LNCAP (cell line): Measurements from ENCODE around the gene PTPRD.

Source experiments
- TF ChIP-seq, protein P1 (sequence below): fragments of 450-650 bp; IDR thresholded peaks from 2 replicates; pipeline ENCODE4 v1.5.1; 2017; ENCODE audit warnings: mild to moderate bottlenecking

PTPRD gene

GRCh38 chr9:8651070-8651845 lies 1961.5 kb downstream of the PTPRD start:
- TF ChIP-seq, protein P1, sequence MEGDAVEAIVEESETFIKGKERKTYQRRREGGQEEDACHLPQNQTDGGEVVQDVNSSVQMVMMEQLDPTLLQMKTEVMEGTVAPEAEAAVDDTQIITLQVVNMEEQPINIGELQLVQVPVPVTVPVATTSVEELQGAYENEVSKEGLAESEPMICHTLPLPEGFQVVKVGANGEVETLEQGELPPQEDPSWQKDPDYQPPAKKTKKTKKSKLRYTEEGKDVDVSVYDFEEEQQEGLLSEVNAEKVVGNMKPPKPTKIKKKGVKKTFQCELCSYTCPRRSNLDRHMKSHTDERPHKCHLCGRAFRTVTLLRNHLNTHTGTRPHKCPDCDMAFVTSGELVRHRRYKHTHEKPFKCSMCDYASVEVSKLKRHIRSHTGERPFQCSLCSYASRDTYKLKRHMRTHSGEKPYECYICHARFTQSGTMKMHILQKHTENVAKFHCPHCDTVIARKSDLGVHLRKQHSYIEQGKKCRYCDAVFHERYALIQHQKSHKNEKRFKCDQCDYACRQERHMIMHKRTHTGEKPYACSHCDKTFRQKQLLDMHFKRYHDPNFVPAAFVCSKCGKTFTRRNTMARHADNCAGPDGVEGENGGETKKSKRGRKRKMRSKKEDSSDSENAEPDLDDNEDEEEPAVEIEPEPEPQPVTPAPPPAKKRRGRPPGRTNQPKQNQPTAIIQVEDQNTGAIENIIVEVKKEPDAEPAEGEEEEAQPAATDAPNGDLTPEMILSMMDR = no peak

GRCh38 chr9:8649807-8650206 lies 1963.0 kb downstream of the PTPRD start:
- TF ChIP-seq, protein P1 = no peak

- TF ChIP-seq, protein P1 = no peak
These were observed 1963.6 kb downstream of the PTPRD start for GRCh38 chr9:8649160-8649559.

GRCh38 chr9:8648271-8648845 lies 1964.4 kb downstream of the PTPRD start:
- TF ChIP-seq, protein P1 = no peak

DNA sequence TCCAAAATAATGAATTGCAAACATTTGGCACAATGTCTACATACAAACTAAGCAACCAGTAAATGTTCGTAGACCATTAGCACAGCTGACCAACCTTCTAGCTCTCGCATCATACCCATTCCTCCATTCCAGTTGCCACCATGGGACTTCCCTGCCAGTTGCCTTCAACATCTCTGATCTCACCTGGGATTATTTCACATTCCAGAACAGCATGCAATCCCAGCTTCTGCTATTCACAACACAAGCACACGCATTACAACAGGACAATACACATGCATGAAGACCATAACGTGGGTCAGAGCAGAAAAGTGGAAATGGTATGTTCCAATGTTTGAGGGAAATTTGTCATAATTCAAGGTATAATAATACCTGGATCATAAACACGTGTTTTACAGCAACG lies 1965.0 kb downstream of the PTPRD start:
- TF ChIP-seq, protein P1 = no peak

- TF ChIP-seq, protein P1 = no peak
These were observed 1968.2 kb downstream of the PTPRD start for GRCh38 chr9:8644571-8644970.

- TF ChIP-seq, protein P1 = no peak
These were observed 1968.9 kb downstream of the PTPRD start for GRCh38 chr9:8643896-8644295.
